Ovary (tissue), 9 donors: ENCODE data around the gene RANBP17. TPM values are rescaled to one million over a fixed set of nuclear protein-coding genes. Genes with fewer than 3 reads are reported as not detected.

ENCODE experiments used
- DNase-seq, 5 donors: peaks; one replicate each; pipeline ENCODE4 v3.0.0-alpha.2; 2019 to 2020
- H3K27ac ChIP-seq, 2 donors: fragments of 200-600 bp; one replicate each; pipeline versions ENCODE4 v1.5.1 to v1.8.0; 2019 to 2022
- H3K27me3 ChIP-seq: fragments of 200-600 bp; one replicate; pipeline ENCODE4 v1.8.0; 2022
- H3K36me3 ChIP-seq: fragments of 200-600 bp; sonication (generic); one replicate; pipeline ENCODE4 v1.5.1; 2019
- H3K4me1 ChIP-seq: one replicate; pipeline ENCODE4 v1.8.1; 2013; ENCODE audit warnings: mild to moderate bottlenecking, moderate library complexity; ENCODE audit not compliant: insufficient read depth
- H3K4me3 ChIP-seq: fragments of 200-600 bp; sonication (generic); one replicate; pipeline ENCODE4 v1.5.1; 2017
- H3K9me3 ChIP-seq, 2 donors: fragments of 200-600 bp in 1 of 2; sonication (generic) in 1 of 2; one replicate each; pipeline versions ENCODE4 v1.5.1 to v1.8.1; 2013 to 2019; ENCODE audit warnings: mild to moderate bottlenecking in 1 of 2, moderate library complexity in 1 of 2
- EP300 ChIP-seq: sonication (generic); formaldehyde crosslinking; IDR thresholded peaks from one replicate; pipeline ENCODE4 v1.6.1; 2017; ENCODE audit warnings: antibody characterized with exemption
- POLR2A ChIP-seq: fragments of 450-650 bp; IDR thresholded peaks from one replicate; pipeline ENCODE4 v1.6.1; 2017; ENCODE audit warnings: antibody characterized with exemption, mild to moderate bottlenecking, moderate library complexity
- WGBS, 3 donors: extraction: QIAGEN DNeasy Blood & Tissue Kit in 1 of 3; methylation state at CpG; one replicate each; pipeline versions ENCODE4 v1.1.5 to v1.1.7; 2013 to 2017; 5-methylcytosine and 5-hydroxymethylcytosine counted together
- intact Hi-C, 4 donors: fragments of 100-400 bp; cut with DNase I; formaldehyde crosslinking; loops; one replicate each; pipeline versions ENCODE4 v1.11.0 to v1.15.1; 2022 to 2023
- polyA plus RNA-seq, 2 donors: library from polyadenylated mRNA; stranded (reverse); fragments of 200-250 nt in 1 of 2; fragments of 350-450 nt in 1 of 2; fragmentation: Illumina TruSeq in 1 of 2; extraction: RNeasy Lipid Tissue Mini Kit (QIAGEN cat#74804) in 1 of 2; gene quantifications; one replicate each; pipeline ENCODE4 v1.2.3, GENCODE V29; 2013 to 2014
- small RNA-seq: library from RNA; depleted of rRNA; stranded (forward); fragments of <200 nt; gene quantifications from one replicate; pipeline ENCODE3, GENCODE V24; 2016
- total RNA-seq, 7 donors: library from RNA; depleted of rRNA in 2 of 7; stranded (reverse); fragments of >200 nt in 2 of 7; fragmentation: NEBNext Ultra II Directional in 3 of 7; extraction: Animal tissue kit (Norgen Biotek cat#: 25700) in 3 of 7; gene quantifications; one replicate each; pipeline versions ENCODE4 v1.1.0 to v1.2.4, GENCODE V29; 2016 to 2023
- TF ChIP-seq, protein P1 (sequence below), 3 donors: fragments of 450-650 bp in 2 of 3; fragments of 200-600 bp in 1 of 3; IDR thresholded peaks; one replicate each; pipeline versions ENCODE4 v1.5.1 to v1.8.0; 2016 to 2022; ENCODE audit warnings: antibody characterized with exemption in 3 of 3, mild to moderate bottlenecking in 1 of 3
- donor health status: DM: no; HTN: no; CAD: no; lungs with moderate emphysema.
- donor health status: DM: no; HTN: no; CAD: no.
- donor health status: Bipolar disorder and iron deficiency.
- donor health status: DM: yes; HTN: yes; CAD: no.
- donor health status: DM: no; HTN: no; CAD: no.
- donor health status: DM: yes; HTN: yes; CAD: no.

RANBP17 gene
- total and polyA plus RNA-seq, 9 donors = 1.3 to 16.1 (median 8.5) TPM

DNA sequence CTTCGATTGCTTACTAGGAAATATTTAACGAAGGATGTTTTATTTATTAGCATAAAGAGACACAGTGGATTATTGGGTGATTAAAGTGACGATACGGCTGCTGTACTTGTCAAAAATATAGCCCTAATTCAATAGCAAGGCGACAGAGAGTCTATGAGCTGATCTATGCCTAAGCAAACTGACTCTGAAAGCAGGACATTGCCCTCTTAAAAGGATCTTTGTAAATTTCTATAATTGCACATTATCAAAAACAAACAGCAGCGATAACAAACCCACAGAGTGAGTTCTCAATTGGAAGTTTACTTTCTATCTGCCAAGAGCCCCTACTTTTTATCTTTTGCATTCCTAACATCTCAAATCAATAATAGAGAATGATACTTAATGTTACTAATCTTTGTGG lies 478.7 kb downstream of the RANBP17 start:
- TF ChIP-seq, protein P1, sequence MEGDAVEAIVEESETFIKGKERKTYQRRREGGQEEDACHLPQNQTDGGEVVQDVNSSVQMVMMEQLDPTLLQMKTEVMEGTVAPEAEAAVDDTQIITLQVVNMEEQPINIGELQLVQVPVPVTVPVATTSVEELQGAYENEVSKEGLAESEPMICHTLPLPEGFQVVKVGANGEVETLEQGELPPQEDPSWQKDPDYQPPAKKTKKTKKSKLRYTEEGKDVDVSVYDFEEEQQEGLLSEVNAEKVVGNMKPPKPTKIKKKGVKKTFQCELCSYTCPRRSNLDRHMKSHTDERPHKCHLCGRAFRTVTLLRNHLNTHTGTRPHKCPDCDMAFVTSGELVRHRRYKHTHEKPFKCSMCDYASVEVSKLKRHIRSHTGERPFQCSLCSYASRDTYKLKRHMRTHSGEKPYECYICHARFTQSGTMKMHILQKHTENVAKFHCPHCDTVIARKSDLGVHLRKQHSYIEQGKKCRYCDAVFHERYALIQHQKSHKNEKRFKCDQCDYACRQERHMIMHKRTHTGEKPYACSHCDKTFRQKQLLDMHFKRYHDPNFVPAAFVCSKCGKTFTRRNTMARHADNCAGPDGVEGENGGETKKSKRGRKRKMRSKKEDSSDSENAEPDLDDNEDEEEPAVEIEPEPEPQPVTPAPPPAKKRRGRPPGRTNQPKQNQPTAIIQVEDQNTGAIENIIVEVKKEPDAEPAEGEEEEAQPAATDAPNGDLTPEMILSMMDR (IDR thresholded peaks at IDR 0.05) = no peak
- TF ChIP-seq POLR2A (no peak), EP300 (no peak)
- Histone ChIP-seq H3K9me3 (no peaks in the 10 kb centered on the region), H3K4me1 (no peaks in the 10 kb centered on the region), H3K27me3 (no peaks in the 10 kb centered on the region), H3K4me3 (no peak overlapping the region), H3K36me3 (no peaks in the 10 kb centered on the region), H3K27ac (no peak overlapping the region)
- 48 to 64% (median 51%) methylated on average over 6 of the region's 6 CpGs for WGBS, 3 donors
- intact Hi-C loops = no loop called here
- no peak for DNase-seq

DNA sequence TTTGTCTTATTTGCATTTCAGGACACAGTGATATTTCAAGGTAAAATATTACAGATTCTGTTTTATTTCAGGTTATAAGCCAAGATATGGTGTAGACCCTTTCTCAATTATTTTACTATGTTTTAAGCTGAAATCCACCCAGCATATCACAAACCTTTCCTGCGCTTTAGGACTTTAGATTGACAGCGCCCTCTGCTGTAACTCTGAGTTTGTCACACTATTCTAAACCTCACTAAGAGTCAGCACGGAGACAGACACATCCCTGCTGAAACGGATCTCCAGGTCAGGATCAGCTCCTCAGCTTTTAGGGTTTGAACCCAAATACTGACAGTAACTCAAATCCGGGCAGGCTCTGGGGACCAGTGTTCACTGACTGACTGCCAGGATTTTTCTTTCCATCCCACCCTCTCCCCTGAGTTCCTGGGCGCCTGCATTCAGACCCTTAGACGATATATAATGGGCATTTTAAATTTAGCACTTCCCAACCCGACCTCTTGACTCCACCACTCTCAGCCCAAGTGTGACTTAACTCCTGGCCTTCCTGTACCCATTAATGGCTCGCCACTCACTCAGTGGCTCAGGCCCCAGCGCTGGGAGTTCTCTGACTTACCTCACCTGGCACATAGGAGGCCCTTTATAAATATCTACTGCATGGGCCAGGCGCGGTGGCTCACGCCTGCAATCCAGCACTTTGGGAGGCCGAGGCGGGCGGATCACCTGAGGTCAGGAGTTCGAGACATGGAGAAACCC lies 480.7 kb downstream of the RANBP17 start:
- Histone ChIP-seq H3K27me3 (no peaks in the 10 kb centered on the region), H3K36me3 (no peaks in the 10 kb centered on the region), H3K4me1 (no peaks in the 10 kb centered on the region), H3K4me3 (no peak overlapping the region), H3K27ac (no peak overlapping the region), H3K9me3 (no peaks in the 10 kb centered on the region)
- TF ChIP-seq EP300 (no peak), POLR2A (no peak)
- TF ChIP-seq, protein P1 (IDR thresholded peaks at IDR 0.05) = no peak
- no peak for DNase-seq
- intact Hi-C loops = no loop called here
- WGBS, 3 donors = 50 to 55% (median 51%) methylated on average over 17 of the region's 17 CpGs

DNA sequence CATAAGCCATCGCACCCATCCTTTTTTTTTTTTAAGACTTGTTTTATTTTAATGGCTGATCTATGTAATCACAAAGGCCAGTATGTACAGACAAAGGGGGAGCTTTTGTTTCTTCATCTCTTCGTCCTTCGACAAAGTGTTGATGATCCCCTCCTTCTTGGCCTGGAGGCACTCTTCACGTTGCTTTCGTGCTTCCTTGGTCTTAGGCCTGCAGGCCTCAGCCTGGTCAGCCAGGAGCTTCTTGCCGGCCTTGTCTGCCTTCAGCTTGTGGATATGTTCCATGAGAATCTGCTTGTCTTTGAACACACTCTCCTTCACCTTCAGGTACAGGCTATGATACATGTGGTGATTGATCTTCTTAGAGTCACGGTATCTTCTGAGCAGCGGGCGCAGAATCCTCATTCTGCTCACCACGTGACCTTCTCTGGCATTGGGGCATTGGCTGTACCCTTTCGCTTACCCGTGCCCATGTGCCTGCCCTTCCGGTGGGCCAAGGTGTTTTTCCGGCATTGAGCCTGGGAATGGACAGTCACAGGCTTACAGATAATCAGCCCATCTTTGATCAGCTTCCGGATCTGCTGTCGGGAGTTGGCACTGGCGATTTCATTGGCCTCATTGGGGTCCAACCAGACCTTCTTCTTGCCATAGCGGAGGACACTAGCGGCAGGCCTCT lies 483.3 kb downstream of the RANBP17 start:
- H3K36me3 ChIP-seq = no peaks in the 10 kb centered on the region
- H3K4me1 ChIP-seq = no peaks in the 10 kb centered on the region
- no peak overlapping the region for H3K27ac ChIP-seq
- no peak for TF ChIP-seq POLR2A
- no peak for TF ChIP-seq EP300
- TF ChIP-seq, protein P1 (IDR thresholded peaks at IDR 0.05) = no peak
- intact Hi-C loops = no loop called here
- no peak for DNase-seq
- WGBS, 3 donors = 91 to 92% (median 91%) methylated on average over 19 of the region's 19 CpGs
- H3K4me3 ChIP-seq = no peak overlapping the region
- H3K27me3 ChIP-seq = no peaks in the 10 kb centered on the region
- no peaks in the 10 kb centered on the region for H3K9me3 ChIP-seq

Small RNA genes lying within 50 kb of the gene (small RNA-seq; reads per million reads assigned to genes)
- not detected for gene AC091980.1

Other genes with a start within 250 kb of the RANBP17 start
- gene GABRP, start 78.3 kb upstream of the RANBP17 start, total RNA-seq = 1 to 10 TPM in 2 of 7 donors, under 1 TPM in 3, not detected in 2; 0.13 to 3.9 (median 0.82) TPM
- under 1 TPM; 0.17 to 0.24 TPM for gene GABRP, start 78.3 kb upstream of the RANBP17 start, polyA plus RNA-seq